Stimulated activated CD8-positive, alpha-beta memory T cell treated with anti-CD3 and anti-CD28 coated beads, Interleukin-7, amount 100 ng/mL, for 1 hour (primary cell): ENCODE results near the gene OR5P2.
"Not testable (repeated sequence)": the region's sequence is repeated elsewhere in the genome, so short reads cannot be mapped to it uniquely, and the experiment has no call there.

ENCODE experiments used
- DNase-seq, 2 donors: peaks; one replicate each; pipeline ENCODE4 v3.0.0-alpha.2; 2020; ENCODE audit warnings: low read depth in 2 of 2

Gene OR5P2

DNA sequence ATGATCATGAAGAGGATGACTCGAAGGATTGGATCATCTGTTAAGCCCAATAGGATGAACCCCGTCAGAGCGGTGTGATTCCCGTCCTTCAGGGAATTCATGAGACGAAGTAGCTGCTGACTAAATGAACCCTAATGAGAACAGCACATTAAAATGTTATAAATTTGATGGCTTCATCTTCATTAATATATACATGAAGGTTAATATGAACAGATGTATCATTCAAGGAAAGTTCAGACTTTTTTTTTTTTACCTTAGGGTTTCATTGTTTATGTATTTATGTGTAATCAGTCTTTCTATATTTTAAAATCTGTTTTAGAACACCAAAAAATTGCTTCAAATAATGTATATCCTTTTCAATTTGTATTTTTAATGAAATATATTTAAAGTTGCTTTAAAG is at the start of gene OR5P2:
Gene OR5P2, minus strand, starts transcription at position 101 of the 400 bp plus-strand sequence. Its CDS starts 0 bp downstream, at position 101.
- DNase-seq: no peak

DNA sequence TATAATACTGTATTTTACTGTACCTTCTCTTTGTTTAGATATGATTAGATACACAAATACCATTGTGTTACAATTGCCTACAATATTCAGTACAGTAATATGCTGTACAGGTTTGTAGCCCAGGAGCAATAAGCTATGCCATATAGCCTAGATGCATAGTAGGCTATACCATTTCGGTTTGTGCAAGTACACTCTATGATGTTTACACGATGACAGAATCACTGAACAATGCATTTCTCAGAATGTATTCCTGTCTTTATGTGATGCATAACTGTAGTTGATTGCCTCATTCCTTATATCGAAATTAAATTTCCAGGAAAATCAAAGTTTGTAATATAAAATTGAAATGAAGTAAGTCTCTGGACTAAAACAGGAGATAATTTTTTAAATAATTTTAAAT is 49.3 kb upstream of the OR5P2 start:
- DNase-seq: no peak

DNA sequence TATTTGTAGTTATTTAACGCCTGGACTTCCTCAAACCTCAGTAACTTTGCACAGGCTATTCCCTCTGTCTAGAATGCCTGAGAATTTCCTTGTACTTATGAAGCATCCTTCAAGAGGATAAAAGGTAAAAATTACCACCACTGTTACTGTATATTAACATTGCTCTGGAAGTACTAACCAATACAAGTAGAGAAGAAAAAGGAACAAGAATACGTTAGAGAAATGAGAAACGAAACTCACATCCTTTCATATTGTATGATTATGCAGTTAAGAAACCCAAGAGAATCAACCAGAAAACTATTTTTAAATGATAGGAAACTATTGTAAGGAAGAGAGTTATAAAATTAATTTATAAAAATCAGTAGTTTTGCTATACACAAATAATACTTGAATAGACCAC is 48.2 kb upstream of the OR5P2 start:
- DNase-seq: no peak

DNA sequence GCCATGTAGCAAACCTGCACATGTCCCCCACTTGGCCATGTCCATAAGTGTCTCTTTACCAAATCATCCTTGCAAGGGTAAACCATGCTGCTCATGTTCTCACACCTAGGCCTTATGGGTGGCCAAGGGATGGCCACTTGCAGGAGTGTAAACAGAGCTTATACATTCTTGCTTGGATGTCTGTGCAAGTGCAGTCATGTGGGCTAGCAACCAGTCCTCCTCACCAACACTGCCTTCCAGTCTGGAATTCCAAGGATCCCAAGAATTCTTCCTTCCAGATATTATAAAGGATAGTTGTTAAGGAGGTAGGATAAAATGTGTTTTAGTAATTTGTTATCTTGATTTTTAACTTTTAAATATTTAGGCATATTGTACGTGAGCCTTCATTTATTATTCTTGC is 47.8 kb upstream of the OR5P2 start:
- no peak for DNase-seq

GRCh38 chr11:7840578-7840977 is 43.8 kb upstream of the OR5P2 start:
- DNase-seq: no peak

- no peak for DNase-seq
These were observed 36.8 kb upstream of the OR5P2 start for GRCh38 chr11:7833527-7833926.

GRCh38 chr11:7830740-7831139 is 34.0 kb upstream of the OR5P2 start, which contains the start of gene OR5P3:
Gene OR5P3 (minus strand): TSS chr11:7830840.
- no peak for DNase-seq

DNA sequence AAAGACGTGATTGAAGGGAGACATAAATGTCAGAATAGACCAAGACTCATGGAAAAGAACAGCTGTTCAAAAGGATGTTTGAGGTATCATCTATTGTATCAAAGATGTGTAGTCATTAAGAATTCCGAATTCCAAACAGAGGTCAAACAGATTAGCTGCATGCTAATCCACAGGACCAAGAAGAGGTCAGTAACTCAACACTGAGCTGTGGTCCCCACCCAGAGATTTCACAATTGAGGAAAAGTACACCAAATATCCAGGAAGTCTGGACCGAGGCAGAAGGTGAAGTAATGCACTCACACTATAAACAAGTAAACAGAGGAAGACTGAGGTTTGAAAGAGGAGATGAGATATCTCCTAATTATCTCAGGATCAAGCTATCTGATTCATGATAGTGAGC is 29.6 kb upstream of the OR5P2 start:
- DNase-seq: no peak

- DNase-seq: not testable (repeated sequence)
These were observed 23.7 kb upstream of the OR5P2 start for GRCh38 chr11:7820417-7820816.

GRCh38 chr11:7814897-7815296 is 18.2 kb upstream of the OR5P2 start:
- DNase-seq: not testable (repeated sequence)

DNA sequence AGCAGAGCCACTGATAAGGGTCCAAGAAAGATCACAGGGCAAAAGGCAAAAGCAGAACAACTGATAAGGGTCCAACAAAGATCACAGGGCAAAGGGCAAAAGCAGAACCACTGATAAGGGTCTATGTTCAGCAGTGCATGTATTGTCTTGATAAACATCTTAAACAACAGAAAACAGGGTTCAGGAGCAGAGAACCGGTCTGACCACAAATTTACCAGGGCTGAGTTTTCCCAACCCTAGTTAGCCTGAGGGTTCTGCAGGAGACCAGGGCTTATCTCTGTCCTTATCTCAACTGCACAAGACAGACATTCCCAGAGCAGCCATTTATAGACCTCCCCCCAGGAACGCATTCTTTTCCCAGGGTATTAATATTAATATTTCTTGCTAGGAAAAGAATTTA is 13.6 kb upstream of the OR5P2 start:
- not testable (repeated sequence) for DNase-seq

DNA sequence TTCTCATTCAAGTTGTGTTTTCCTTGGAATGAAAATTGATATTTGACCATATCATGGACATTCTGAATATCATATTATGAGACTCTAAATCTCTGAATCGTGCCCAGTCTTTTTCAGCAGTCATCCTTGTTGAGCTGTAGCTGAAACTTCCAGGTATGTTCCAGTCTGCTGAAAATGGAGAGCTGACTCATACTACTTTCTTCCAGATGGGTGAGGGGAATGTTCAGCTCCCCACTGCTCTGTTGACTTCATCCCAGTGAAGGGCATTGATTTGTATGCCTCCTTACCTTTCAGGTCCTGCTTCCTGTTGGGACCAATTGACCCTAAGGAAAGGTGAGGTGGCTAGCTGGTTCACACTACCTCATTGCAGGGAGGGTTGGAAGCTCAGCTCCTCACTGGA is 3.5 kb downstream of the OR5P2 start:
- DNase-seq: no peak

DNA sequence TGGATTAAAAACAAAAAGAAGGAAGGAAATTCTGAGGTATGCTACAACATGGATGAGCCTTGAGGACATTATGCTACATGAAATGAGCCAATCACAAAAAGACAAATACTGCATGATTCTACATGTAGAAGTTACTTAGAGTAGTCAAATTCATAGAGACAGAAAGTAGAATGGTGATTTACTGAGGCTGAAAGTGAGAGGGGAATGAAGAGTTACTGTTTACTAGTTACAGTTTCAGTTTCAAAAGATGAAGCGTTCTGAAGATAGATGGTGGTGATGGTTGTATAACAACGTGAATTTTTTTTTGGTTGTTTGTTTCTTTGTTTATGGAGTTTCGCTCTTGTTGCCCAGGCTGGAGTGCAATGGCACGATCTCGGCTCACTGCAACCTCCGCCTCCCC is 9.5 kb downstream of the OR5P2 start:
- no peak for DNase-seq

DNA sequence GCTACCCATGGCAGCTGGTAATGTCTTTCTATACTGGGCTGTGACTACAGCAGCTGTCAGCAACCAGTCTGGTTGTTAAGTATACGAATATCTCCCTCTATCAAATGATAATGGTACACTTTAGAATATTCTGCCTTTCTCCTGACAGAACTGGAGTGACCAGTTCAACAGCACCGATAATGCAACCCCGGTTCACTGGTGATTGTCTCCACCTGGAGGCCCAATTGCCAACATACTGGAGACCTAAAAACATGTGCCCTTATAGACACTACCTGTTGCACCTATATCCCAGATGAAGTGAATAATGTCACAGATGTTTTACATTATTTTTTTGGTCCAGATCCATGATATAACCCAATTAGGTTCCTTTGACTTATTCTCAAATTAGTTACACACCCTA is 21.1 kb downstream of the OR5P2 start:
- no peak for DNase-seq

DNA sequence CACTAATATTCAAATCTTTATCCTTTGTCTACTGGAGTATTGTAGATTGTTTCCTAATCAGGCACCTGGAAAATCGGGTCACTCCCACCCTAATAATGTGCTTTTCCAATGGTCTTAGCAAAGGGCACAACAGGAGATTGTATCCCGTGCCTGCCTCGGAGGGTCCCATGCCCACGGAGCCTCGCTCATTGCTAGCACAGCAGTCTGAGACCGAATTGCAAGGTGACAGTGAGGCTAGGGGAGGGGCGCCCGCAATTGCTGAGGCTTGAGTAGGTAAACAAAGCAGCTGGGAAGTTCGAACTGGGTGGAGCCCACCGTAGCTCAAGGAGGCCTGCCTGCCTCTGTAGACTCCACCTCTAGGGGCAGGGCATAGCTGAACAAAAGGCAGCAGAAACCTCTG is 32.4 kb downstream of the OR5P2 start:
- DNase-seq: not testable (repeated sequence)

DNA sequence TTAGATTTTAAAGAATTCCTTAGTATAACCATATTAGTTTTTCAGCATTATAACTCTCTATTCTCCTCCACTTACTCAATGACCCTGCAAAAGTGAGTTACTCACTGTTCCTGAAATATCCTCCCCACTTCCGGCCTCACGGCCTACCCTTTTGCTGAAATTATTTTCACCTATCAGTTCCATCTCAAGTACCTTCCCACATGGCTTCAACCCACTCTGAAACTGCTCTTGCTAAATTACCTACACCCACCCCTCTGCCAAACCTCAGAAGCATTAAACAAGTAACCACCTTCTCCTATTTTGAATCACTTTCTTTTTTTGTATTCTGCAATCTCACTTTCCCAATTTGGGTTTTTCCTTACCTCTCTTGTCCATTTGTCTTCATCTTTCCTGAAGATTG is 37.7 kb downstream of the OR5P2 start:
- no peak for DNase-seq

DNA sequence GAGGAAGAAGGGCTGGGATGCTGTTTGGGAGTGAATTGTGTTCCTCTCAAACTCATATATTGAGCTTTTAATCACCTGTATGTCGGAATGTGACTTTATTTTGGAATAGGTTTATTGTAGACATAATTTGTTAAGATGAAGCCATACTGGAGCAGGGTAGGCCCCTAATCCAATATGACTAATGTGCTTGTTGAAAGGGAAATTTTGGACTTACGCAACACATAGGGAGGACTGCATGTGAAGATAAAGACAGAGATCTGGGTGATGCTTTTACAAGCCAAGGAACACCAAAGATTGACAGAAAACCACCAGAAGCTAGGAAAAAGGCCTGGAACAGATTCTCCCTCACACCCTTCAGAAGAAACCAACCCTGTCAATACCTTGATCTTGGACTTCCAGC is 47.3 kb downstream of the OR5P2 start:
- no peak for DNase-seq
